Measurements from ENCODE around the gene DBN1. TPM values are rescaled to one million over a fixed set of nuclear protein-coding genes. Genes with fewer than 3 reads are reported as not detected.
"Not testable (repeated sequence)": the region's sequence is repeated elsewhere in the genome, so short reads cannot be mapped to it uniquely, and the experiment has no call there.

Gene DBN1
- total RNA-seq, 6 donors from 2014 or later: 17.0 to 55.6 (median 30.1) TPM

DNA sequence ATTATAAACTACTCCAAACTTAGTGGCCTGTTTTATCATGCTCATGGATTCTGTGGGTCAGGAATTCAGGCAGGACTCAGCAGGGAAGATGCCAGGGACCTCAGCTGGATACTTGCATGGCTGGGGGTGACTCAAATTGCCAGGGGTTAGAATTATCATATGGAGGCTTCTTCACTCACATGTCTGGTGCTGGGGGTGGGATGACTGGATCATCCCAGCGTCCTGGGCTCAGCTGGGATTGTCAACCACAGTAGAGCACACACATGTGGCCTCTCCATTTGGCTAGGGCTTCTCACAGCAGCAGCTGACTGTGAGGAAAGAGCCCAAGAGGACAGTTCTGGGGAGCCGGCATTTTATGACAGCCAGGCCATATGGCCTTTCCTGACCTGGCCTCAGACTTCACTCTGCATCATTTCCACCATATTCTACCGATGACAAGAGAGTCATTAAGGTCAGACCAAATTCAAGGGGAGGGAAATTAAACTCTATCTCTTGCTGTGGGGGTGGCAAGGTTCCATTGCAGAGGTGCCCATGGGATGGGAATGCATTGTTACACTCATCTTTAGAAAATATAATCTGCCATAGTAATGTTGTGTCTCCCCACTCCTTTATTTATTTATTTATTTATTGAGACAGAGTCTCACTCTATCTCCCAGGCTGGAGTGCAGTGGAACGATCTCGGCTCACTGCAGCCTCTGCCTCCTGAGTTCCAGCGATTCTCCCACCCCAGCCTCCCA, 52.2 kb downstream of the DBN1 start:
- Histone ChIP-seq H3K4me3 (no peak overlapping the region), H3K4me1 (peaks cover 15 to 19% (median 16%) of the 10 kb centered on the region in 4 donors), H3K27ac (no peak overlapping the region), H3K36me3 (no peaks in the 10 kb centered on the region), H3K27me3 (no peaks in the 10 kb centered on the region), H3K9me3 (no peaks in the 10 kb centered on the region)
- 85% methylated on average over 5 to 6 of the region's 6 CpGs for WGBS, 2 donors
- TF ChIP-seq POLR2A (IDR thresholded peaks at IDR 0.05) (no peak), EP300 (IDR thresholded peaks at IDR 0.05) (no peak), POLR2AphosphoS5 (IDR thresholded peaks at IDR 0.05) (no peak)
- TF ChIP-seq, protein P1, sequence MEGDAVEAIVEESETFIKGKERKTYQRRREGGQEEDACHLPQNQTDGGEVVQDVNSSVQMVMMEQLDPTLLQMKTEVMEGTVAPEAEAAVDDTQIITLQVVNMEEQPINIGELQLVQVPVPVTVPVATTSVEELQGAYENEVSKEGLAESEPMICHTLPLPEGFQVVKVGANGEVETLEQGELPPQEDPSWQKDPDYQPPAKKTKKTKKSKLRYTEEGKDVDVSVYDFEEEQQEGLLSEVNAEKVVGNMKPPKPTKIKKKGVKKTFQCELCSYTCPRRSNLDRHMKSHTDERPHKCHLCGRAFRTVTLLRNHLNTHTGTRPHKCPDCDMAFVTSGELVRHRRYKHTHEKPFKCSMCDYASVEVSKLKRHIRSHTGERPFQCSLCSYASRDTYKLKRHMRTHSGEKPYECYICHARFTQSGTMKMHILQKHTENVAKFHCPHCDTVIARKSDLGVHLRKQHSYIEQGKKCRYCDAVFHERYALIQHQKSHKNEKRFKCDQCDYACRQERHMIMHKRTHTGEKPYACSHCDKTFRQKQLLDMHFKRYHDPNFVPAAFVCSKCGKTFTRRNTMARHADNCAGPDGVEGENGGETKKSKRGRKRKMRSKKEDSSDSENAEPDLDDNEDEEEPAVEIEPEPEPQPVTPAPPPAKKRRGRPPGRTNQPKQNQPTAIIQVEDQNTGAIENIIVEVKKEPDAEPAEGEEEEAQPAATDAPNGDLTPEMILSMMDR (IDR thresholded peaks at IDR 0.05): no peak
- no peak for DNase-seq
- ATAC-seq (ENCODE audit: low FRiP score in 2 of 2): no peak

DNA sequence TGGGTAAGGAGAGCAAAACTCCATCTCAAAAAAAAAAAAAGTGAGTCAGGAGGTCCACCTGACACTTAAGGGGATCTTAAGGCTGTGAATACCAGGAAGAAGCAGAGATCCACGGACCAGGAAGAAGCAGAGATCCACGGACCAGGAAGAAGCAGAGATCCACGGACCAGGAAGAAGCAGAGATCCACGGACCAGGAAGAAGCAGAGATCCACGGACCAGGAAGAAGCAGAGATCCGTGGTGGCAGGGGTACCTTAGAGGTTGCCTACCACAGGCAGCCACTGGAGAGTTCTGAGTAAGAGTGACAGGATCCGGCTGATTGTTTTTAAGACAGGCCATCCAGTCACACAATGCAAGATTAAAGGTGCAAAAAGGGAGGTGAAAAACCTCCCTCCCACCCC, 53.0 kb downstream of the DBN1 start:
- not testable (repeated sequence) for H3K27ac ChIP-seq; DNase-seq; ATAC-seq (ENCODE audit: low FRiP score in 2 of 2); H3K9me3 ChIP-seq; H3K4me3 ChIP-seq; H3K36me3 ChIP-seq; H3K27me3 ChIP-seq
- 65 to 80% methylated on average over 7 of the region's 7 CpGs for WGBS, 2 donors
- peaks cover 11 to 17% (median 14%) of the 10 kb centered on the region in 4 donors for H3K4me1 ChIP-seq

DNA sequence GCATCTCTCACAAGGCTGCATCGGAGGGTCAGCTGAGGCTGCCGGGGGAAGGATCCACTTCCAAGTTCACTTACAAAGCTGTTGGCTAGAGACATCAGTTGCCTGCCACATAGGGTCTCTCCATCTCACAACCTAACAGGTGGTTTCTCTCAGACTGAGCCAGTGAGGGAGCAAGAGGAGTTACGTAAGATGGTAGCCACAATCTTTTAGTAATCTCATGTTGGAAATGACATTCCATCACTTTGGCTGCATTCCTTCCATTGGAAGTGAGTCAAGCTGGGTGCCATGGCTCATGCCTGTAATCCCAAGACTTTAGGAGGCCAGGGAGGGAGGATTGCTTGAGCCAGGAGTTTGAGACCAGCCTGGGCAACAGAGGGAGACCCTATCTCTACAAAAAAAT, 54.4 kb downstream of the DBN1 start:
- no peak overlapping the region for H3K4me3 ChIP-seq
- no peaks in the 10 kb centered on the region for H3K9me3 ChIP-seq
- WGBS, 2 donors: 76 to 79% methylated on average over 3 of the region's 3 CpGs
- peaks cover 7 to 11% (median 9%) of the 10 kb centered on the region in 4 donors for H3K4me1 ChIP-seq
- H3K36me3 ChIP-seq: no peaks in the 10 kb centered on the region
- peak overlapping the region in 2 of 4 donors; percentile 49 to 60 for H3K27ac ChIP-seq
- H3K27me3 ChIP-seq: no peaks in the 10 kb centered on the region
- no peak for ATAC-seq (ENCODE audit: low FRiP score in 2 of 2)
- peak; percentile 13 to 79 for TF ChIP-seq POLR2AphosphoS5 (IDR thresholded peaks at IDR 0.05)
- TF ChIP-seq POLR2A (IDR thresholded peaks at IDR 0.05): no peak
- TF ChIP-seq EP300 (IDR thresholded peaks at IDR 0.05): no peak
- DNase-seq: no peak

DNA sequence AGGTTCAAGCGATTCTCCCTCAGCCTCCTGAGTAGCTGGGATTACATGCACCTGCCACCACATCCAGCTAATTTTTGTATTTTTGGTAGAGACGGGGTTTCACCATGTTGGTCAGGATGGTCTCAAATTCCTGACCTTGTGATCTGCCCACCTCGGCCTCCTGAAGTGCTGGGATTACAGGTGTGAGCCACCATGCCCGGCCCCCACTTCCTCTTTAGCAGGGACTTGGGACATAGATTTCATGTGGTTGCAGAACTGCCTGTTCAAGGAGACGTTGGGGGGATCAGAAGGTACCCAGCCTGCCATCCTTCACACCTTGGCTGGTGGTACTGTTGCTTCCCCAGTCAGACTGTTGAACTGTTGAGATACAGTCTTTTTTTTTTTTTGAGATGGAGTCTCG, 56.4 kb downstream of the DBN1 start:
- DNase-seq; H3K9me3 ChIP-seq; H3K36me3 ChIP-seq; H3K4me3 ChIP-seq; ATAC-seq (ENCODE audit: low FRiP score in 2 of 2); H3K27me3 ChIP-seq: not testable (repeated sequence)
- WGBS, 2 donors: 75 to 84% methylated on average over 6 of the region's 6 CpGs
- H3K27ac ChIP-seq: peak overlapping the region in 2 of 4 donors; percentile 54 to 62
- peaks cover 7 to 11% (median 9%) of the 10 kb centered on the region in 4 donors for H3K4me1 ChIP-seq

DNA sequence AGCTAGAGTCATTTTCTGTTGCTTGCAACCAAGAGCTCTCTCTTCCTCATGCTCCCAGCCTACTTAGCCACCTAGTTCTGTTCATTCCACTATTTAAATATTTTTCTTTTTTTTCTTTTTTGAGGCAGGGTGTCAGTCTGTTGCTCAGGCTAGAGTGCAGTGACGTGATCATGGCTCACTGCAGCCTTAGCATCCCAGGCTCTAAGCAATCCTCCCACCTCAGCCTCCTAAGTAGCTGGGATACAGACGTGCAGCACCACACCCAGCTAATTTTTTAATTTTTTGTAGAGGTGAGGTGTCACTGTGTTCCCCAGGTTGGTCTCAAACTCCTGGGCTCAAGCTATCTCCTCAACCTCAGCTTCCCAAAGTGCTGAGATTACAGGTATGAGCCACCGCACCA, 59.0 kb downstream of the DBN1 start:
- WGBS, 2 donors: 83% methylated on average over 3 of the region's 3 CpGs
- Histone ChIP-seq H3K9me3 (no peaks in the 10 kb centered on the region), H3K27me3 (no peaks in the 10 kb centered on the region), H3K4me1 (peaks cover 7 to 11% (median 9%) of the 10 kb centered on the region in 4 donors), H3K27ac (no peak overlapping the region), H3K36me3 (no peaks in the 10 kb centered on the region), H3K4me3 (no peak overlapping the region)
- ATAC-seq (ENCODE audit: low FRiP score in 2 of 2) (no peak), DNase-seq (no peak)
- TF ChIP-seq, protein P1 (IDR thresholded peaks at IDR 0.05): no peak
- TF ChIP-seq POLR2AphosphoS5 (IDR thresholded peaks at IDR 0.05) (no peak), EP300 (IDR thresholded peaks at IDR 0.05) (no peak), POLR2A (IDR thresholded peaks at IDR 0.05) (no peak)

DNA sequence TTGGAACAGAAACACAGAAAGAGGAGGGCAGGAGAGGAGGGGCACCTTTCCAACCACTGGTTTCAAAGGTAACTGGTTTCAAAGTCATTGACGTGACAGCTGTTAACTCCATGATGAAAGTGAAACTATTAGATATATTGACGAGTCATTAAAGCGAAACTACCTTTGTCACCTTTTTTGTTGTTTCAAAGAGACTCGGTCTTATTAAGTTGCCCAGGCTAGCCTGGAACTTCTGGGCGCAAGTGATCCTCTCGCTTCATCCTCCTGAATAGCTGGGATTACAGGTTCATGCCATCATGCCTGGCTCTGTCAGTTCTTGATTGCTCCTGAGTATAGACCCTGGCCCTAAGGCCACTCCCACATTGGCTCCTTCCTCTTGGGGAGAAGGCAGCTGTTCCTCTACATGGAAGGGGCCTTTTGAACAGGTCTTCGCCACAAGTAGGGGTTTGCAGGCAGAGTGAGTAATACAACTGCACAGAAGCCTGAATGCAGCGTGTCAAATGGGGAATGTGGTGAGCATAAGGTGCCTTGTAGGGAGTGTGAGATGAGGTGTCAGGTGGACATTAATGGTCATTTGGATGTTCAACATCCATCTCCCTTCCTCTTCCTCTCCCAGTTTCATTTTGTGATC, 60.7 kb downstream of the DBN1 start:
- DNase-seq: no peak
- H3K4me3 ChIP-seq: no peak overlapping the region
- no peaks in the 10 kb centered on the region for H3K9me3 ChIP-seq
- no peak for ATAC-seq (ENCODE audit: low FRiP score in 2 of 2)
- H3K27me3 ChIP-seq: no peaks in the 10 kb centered on the region
- H3K36me3 ChIP-seq: no peaks in the 10 kb centered on the region
- no peak for TF ChIP-seq POLR2A (IDR thresholded peaks at IDR 0.05)
- 77 to 81% methylated on average over 8 of the region's 8 CpGs for WGBS, 2 donors
- H3K27ac ChIP-seq: peak overlapping the region in 1 of 4 donors; percentile 46
- H3K4me1 ChIP-seq: peaks cover 7 to 11% (median 9%) of the 10 kb centered on the region in 4 donors
